HFF-Myc (cell line): ENCODE measurements around the gene RBM19.

Source experiments
- DNase-seq: peaks from one replicate; pipeline ENCODE4 v3.0.0-alpha.2; 2011; ENCODE audit warnings: low read depth; ENCODE audit errors: extremely low read depth
- H3K4me3 ChIP-seq: replicated peaks from 2 replicates; pipeline ENCODE4 v1.5.1; 2011; ENCODE audit warnings: low read depth, mild to moderate bottlenecking, control low read depth, low read length
- CTCF ChIP-seq: IDR thresholded peaks from 2 replicates; pipeline ENCODE4 v1.5.1; 2012; ENCODE audit warnings: mild to moderate bottlenecking, low read depth, low read length, control low read depth; ENCODE audit errors: missing control alignments

Gene RBM19

GRCh38 chr12:113954547-113954946 is 11.6 kb downstream of the RBM19 start:
- TF ChIP-seq CTCF, result no peak
- H3K4me3 ChIP-seq, result no peak overlapping the region
- no peak for DNase-seq

GRCh38 chr12:113950873-113951272 is 15.3 kb downstream of the RBM19 start:
- TF ChIP-seq CTCF, result no peak
- no peak overlapping the region for H3K4me3 ChIP-seq
- DNase-seq, result no peak

- H3K4me3 ChIP-seq, result no peak overlapping the region
- no peak for TF ChIP-seq CTCF
- no peak for DNase-seq
Measured at GRCh38 chr12:113949321-113950305, 16.5 kb downstream of the RBM19 start.

- no peak for TF ChIP-seq CTCF
- H3K4me3 ChIP-seq, result no peak overlapping the region
- no peak for DNase-seq
Measured at GRCh38 chr12:113948151-113948914, 17.8 kb downstream of the RBM19 start.

GRCh38 chr12:113946175-113946574 is 19.9 kb downstream of the RBM19 start:
- no peak overlapping the region for H3K4me3 ChIP-seq
- no peak for DNase-seq
- TF ChIP-seq CTCF, result no peak

- no peak for DNase-seq
- no peak overlapping the region for H3K4me3 ChIP-seq
- TF ChIP-seq CTCF, result no peak
Measured at GRCh38 chr12:113945174-113946173, 20.7 kb downstream of the RBM19 start.
